Measurements from ENCODE around the gene CBFA2T3.

The CBFA2T3 gene

GRCh38 chr16:88999457-89000206 is 22.6 kb upstream of the CBFA2T3 start:
- no peak for DNase-seq (ENCODE audit: low read depth, low spot score)
- Histone ChIP-seq H3K4me1 (ENCODE audit: insufficient read depth, insufficient read length) (peaks cover 9% of the 10 kb centered on the region), H3K9ac (ENCODE audit: insufficient read length, low read depth) (no peak overlapping the region), H3K4me3 (ENCODE audit: insufficient read length, low read depth) (no peak overlapping the region), H3K9me3 (ENCODE audit: insufficient read depth, low read length) (peaks cover 41% of the 10 kb centered on the region), H3K36me3 (ENCODE audit: insufficient read depth, insufficient read length, low read length) (no peaks in the 10 kb centered on the region), H3K27me3 (ENCODE audit: insufficient read depth, insufficient read length) (peaks cover 18% of the 10 kb centered on the region)
- TF ChIP-seq SUZ12 (IDR thresholded peaks at IDR 0.05; ENCODE audit: extremely low read depth, insufficient read depth, insufficient read length) (no peak), YY1 (IDR thresholded peaks at IDR 0.05; ENCODE audit: insufficient read depth, insufficient read length) (no peak), ZNF274 (IDR thresholded peaks at IDR 0.05; ENCODE audit: low read depth, low read length) (no peak)

- Histone ChIP-seq H3K9me3 (ENCODE audit: insufficient read depth, low read length) (peaks cover 38% of the 10 kb centered on the region), H3K4me3 (ENCODE audit: insufficient read length, low read depth) (no peak overlapping the region), H3K27me3 (ENCODE audit: insufficient read depth, insufficient read length) (peaks cover 7% of the 10 kb centered on the region), H3K36me3 (ENCODE audit: insufficient read depth, insufficient read length, low read length) (no peaks in the 10 kb centered on the region), H3K4me1 (ENCODE audit: insufficient read depth, insufficient read length) (peaks cover 18% of the 10 kb centered on the region), H3K9ac (ENCODE audit: insufficient read length, low read depth) (no peak overlapping the region)
- no peak for DNase-seq (ENCODE audit: low read depth, low spot score)
- TF ChIP-seq SUZ12 (IDR thresholded peaks at IDR 0.05; ENCODE audit: extremely low read depth, insufficient read depth, insufficient read length) = no peak
- TF ChIP-seq ZNF274 (IDR thresholded peaks at IDR 0.05; ENCODE audit: low read depth, low read length) = no peak
- no peak for TF ChIP-seq YY1 (IDR thresholded peaks at IDR 0.05; ENCODE audit: insufficient read depth, insufficient read length)
These were observed 18.9 kb upstream of the CBFA2T3 start for GRCh38 chr16:88995746-88996535.

GRCh38 chr16:88995194-88995593 is 18.2 kb upstream of the CBFA2T3 start:
- TF ChIP-seq YY1 (IDR thresholded peaks at IDR 0.05; ENCODE audit: insufficient read depth, insufficient read length) = no peak
- no peak for TF ChIP-seq ZNF274 (IDR thresholded peaks at IDR 0.05; ENCODE audit: low read depth, low read length)
- no peak for TF ChIP-seq SUZ12 (IDR thresholded peaks at IDR 0.05; ENCODE audit: extremely low read depth, insufficient read depth, insufficient read length)
- Histone ChIP-seq H3K36me3 (ENCODE audit: insufficient read depth, insufficient read length, low read length) (no peaks in the 10 kb centered on the region), H3K9ac (ENCODE audit: insufficient read length, low read depth) (no peak overlapping the region), H3K4me3 (ENCODE audit: insufficient read length, low read depth) (no peak overlapping the region), H3K4me1 (ENCODE audit: insufficient read depth, insufficient read length) (peaks cover 18% of the 10 kb centered on the region), H3K27me3 (ENCODE audit: insufficient read depth, insufficient read length) (no peaks in the 10 kb centered on the region), H3K9me3 (ENCODE audit: insufficient read depth, low read length) (peaks cover 30% of the 10 kb centered on the region)
- no peak for DNase-seq (ENCODE audit: low read depth, low spot score)

GRCh38 chr16:88994695-88995094 is 17.7 kb upstream of the CBFA2T3 start:
- no peaks in the 10 kb centered on the region for H3K27me3 ChIP-seq (ENCODE audit: insufficient read depth, insufficient read length)
- peaks cover 26% of the 10 kb centered on the region for H3K9me3 ChIP-seq (ENCODE audit: insufficient read depth, low read length)
- no peak overlapping the region for H3K9ac ChIP-seq (ENCODE audit: insufficient read length, low read depth)
- TF ChIP-seq YY1 (IDR thresholded peaks at IDR 0.05; ENCODE audit: insufficient read depth, insufficient read length) = no peak
- H3K4me1 ChIP-seq (ENCODE audit: insufficient read depth, insufficient read length) = peaks cover 18% of the 10 kb centered on the region
- no peak overlapping the region for H3K4me3 ChIP-seq (ENCODE audit: insufficient read length, low read depth)
- H3K36me3 ChIP-seq (ENCODE audit: insufficient read depth, insufficient read length, low read length) = no peaks in the 10 kb centered on the region
- no peak for DNase-seq (ENCODE audit: low read depth, low spot score)

GRCh38 chr16:88993946-88994600 is 17.1 kb upstream of the CBFA2T3 start:
- Histone ChIP-seq H3K27me3 (ENCODE audit: insufficient read depth, insufficient read length) (no peaks in the 10 kb centered on the region), H3K9ac (ENCODE audit: insufficient read length, low read depth) (no peak overlapping the region), H3K36me3 (ENCODE audit: insufficient read depth, insufficient read length, low read length) (no peaks in the 10 kb centered on the region), H3K4me1 (ENCODE audit: insufficient read depth, insufficient read length) (peaks cover 24% of the 10 kb centered on the region), H3K9me3 (ENCODE audit: insufficient read depth, low read length) (peaks cover 24% of the 10 kb centered on the region), H3K4me3 (ENCODE audit: insufficient read length, low read depth) (no peak overlapping the region)
- TF ChIP-seq SUZ12 (IDR thresholded peaks at IDR 0.05; ENCODE audit: extremely low read depth, insufficient read depth, insufficient read length) (no peak), ZNF274 (IDR thresholded peaks at IDR 0.05; ENCODE audit: low read depth, low read length) (no peak), YY1 (IDR thresholded peaks at IDR 0.05; ENCODE audit: insufficient read depth, insufficient read length) (no peak)
- no peak for DNase-seq (ENCODE audit: low read depth, low spot score)

- Histone ChIP-seq H3K9ac (ENCODE audit: insufficient read length, low read depth) (peak overlapping the region; percentile 61), H3K4me1 (ENCODE audit: insufficient read depth, insufficient read length) (peaks cover 29% of the 10 kb centered on the region), H3K27me3 (ENCODE audit: insufficient read depth, insufficient read length) (no peaks in the 10 kb centered on the region), H3K9me3 (ENCODE audit: insufficient read depth, low read length) (peaks cover 16% of the 10 kb centered on the region), H3K36me3 (ENCODE audit: insufficient read depth, insufficient read length, low read length) (no peaks in the 10 kb centered on the region), H3K4me3 (ENCODE audit: insufficient read length, low read depth) (no peak overlapping the region)
- no peak for DNase-seq (ENCODE audit: low read depth, low spot score)
- TF ChIP-seq ZNF274 (IDR thresholded peaks at IDR 0.05; ENCODE audit: low read depth, low read length) (no peak), YY1 (IDR thresholded peaks at IDR 0.05; ENCODE audit: insufficient read depth, insufficient read length) (no peak), SUZ12 (IDR thresholded peaks at IDR 0.05; ENCODE audit: extremely low read depth, insufficient read depth, insufficient read length) (no peak)
These were observed 16.3 kb upstream of the CBFA2T3 start for GRCh38 chr16:88993166-88993761.
